GM21367 (cell line): Measurements from ENCODE around the gene GNAQ.

Source experiments
- ATAC-seq: cut with Tn5 transposase; IDR thresholded peaks from one replicate; pipeline ENCODE4 v1.9.1; 2021; ENCODE audit not compliant: unreplicated experiment

Gene GNAQ

DNA sequence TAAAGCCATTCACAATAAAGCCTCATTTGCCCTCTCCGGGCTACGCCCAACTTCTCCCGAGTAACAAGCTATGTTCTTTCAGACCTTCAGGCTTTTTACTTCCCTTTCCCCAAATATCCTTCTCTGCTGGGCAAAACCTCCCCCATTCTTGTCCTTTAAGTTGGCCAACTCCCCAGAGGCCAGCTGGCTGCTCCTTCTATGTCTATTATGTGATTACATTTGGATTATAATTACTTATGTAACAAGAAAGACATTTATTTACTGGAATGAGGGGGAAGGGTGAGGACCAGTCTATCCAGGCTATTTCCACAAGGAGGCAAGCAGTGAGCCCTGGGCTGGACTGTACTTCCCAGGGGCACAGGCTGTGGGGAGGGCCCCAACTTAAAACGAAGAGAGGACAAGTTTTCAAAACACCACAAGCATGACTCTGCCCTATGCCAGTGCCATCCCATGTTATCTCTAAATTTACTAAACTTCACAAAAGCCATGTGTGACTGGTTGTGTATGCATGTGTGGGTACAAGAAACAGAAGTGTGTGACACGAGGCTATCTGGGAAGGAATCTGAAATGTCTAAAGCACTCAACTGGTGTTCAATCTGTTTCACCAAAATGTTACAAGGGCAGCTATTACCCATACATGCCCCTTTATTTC lies 84.5 kb downstream of the GNAQ start:
- no peak for ATAC-seq

DNA sequence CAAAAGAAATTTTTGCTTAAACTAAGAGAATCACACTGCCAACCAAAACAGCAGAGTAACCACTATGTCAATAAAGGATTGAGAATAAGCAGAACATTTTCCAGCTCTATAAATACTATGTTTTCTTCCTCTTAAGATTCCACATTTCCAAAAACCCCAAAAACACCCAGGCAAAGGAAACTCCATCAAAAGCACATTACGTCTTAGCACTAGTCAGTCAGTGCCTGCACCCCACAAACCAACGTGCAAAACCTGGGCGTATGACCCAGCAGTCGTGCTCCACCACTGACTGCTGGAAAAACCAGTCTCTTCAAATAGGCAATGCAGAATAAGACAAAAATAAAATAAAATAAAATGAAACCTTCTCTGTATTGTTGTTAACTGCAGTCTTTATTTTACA lies 85.3 kb downstream of the GNAQ start:
- no peak for ATAC-seq

DNA sequence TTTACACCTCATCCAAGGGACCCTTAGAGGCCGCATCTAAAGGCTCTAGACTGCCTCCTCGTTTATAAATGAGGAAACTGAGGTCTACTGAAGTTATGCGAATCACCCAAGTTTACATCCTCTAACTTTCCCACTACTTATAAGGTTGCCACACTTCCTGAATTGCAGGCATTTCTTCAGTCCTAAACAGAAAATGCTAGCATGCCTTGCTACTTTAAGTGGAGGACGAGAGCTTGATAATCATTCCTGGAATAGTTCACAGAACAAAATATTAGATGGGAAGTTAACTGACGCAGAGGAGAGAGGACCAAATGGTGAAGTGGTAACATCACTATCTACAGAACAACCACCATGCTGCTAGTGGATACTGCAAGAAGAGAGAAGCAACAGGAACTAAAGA lies 85.8 kb downstream of the GNAQ start:
- no peak for ATAC-seq

GRCh38 chr9:77944556-77945243 lies 86.9 kb downstream of the GNAQ start:
- no peak for ATAC-seq

DNA sequence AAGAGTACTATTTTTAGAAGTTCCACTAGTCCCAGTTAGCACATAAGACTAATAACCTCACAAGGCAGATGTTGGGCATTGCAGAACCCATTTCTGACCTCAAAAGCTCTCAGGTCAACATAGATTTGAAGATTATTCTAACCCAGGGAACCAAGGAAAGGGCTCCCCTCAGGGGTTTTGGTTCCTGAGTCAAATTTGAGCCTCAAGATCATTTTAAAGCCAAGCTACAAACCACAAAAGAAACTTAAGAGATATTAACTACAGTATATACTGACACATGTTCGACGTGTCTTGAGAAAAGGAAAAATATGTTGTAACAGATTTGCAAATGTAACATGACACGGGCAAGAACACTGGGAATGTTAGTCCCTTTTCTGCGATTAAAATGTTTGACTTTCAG lies 88.6 kb downstream of the GNAQ start:
- ATAC-seq, result no peak

GRCh38 chr9:77939149-77939668 lies 92.4 kb downstream of the GNAQ start:
- ATAC-seq, result no peak

DNA sequence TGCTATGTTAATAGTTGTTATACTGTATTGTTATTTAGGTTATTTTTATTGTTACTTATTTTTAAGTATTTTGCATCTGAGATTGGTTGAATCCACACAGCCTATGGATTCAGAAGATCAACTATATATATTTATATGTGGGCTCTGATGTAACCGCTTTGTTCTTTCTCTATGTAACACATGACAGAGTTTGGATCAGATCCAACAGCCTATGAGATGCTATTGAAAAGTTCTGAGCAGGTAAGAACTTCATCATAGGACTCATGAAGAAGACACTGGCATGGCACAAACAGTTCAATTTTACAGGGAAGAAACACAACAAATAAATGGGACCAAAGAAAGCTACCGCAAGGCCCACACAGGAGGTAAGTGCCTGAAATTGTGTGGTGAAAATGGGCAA lies 93.4 kb downstream of the GNAQ start:
- ATAC-seq, result no peak

GRCh38 chr9:77935974-77936373 lies 95.6 kb downstream of the GNAQ start:
- ATAC-seq, result no peak

DNA sequence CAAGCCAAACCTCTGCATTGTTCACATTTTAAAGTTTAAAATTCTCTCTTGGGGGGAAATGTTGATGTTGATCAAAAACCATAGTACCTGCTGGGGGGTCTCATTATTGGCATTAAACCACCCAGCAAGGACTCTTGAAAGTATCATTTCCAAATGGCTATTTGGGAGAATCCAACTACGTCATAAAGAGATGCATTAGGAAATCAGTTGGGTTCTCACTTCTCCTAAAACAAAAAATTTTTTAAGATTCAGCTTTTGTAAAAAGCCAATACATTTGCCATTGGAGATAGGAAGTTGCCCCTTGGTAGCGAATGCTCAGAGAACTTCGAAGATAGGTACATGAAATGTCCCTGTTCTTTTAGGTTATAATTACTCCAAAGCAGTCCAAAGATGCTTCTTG lies 96.4 kb downstream of the GNAQ start:
- no peak for ATAC-seq

DNA sequence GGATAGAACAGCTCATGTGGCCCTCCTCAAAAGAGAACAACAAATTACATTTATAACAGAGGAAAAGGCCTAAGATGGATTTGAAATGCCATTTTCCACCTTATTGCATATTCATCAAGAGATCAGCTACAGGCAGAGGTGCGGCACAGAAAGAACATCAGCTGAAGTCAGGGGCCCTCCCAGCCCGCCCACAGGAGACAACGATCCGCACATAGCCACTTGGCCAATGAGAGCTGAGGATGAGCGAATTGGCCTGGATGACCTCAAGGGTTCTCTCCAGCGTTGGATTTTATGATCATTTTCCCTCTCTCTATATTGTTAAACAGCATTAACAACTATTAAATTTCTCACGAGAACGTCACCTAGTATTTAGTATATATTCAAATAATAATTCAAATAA lies 97.6 kb downstream of the GNAQ start:
- no peak for ATAC-seq

DNA sequence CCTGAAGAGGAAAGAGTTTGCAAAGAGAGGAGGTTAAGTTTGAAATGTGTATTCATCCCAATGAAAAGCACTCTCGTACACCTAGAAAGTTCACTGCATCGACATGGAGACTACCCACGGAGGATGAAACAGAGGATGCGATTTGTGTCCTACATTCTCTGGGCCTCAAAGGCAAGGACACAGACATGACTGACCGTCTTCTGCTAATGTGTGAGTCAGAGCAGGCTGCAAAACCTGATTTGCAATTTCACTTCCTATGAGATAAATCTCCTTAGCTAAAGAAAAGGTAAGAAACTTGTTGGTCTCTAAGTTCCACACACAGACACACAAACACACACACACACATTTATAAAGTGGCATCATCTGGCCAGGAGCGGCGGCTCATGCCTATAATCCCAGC lies 98.6 kb downstream of the GNAQ start:
- no peak for ATAC-seq

GRCh38 chr9:77929942-77930341 lies 101.7 kb downstream of the GNAQ start:
- ATAC-seq, result no peak

DNA sequence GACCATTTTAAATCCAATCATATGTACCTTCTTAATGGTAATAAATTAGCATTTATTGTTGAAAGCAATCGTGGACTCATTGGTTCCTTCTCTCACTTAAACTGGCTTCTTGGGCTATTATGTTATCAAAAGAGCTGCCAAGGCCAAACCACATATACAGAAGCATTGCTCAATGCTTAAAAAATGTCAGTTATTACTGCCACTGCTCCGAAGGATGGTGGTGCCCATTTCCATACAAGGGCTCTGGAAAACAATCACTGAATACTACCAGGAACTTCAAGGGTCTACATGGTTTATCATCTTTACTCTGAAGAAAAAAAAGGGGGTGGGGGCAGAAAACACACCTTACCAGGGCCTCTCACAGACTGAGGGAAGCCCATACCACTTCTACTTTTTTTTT lies 104.3 kb downstream of the GNAQ start:
- no peak for ATAC-seq

- no peak for ATAC-seq
Measured at GRCh38 chr9:77926371-77926878, 105.2 kb downstream of the GNAQ start.

GRCh38 chr9:77922591-77922990 lies 109.0 kb downstream of the GNAQ start:
- ATAC-seq, result no peak

DNA sequence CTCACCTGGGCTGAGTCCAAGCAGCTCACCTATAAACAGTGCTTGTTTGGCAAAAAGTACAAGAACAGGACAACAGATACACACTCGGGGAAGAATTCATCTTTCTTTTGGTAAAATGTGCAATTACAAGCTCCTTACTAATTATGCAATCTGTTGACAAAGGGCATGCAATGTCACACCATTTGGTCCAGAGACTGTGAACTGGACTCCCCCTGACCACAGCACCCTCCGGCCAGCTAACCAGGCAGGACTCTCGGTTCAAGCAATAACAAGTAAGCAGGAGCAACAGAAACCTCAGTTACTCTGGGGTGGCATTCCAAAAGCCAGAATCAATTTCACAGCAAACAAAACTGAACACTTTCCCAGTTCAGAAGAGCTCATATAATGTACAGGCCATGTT lies 113.8 kb downstream of the GNAQ start:
- no peak for ATAC-seq

DNA sequence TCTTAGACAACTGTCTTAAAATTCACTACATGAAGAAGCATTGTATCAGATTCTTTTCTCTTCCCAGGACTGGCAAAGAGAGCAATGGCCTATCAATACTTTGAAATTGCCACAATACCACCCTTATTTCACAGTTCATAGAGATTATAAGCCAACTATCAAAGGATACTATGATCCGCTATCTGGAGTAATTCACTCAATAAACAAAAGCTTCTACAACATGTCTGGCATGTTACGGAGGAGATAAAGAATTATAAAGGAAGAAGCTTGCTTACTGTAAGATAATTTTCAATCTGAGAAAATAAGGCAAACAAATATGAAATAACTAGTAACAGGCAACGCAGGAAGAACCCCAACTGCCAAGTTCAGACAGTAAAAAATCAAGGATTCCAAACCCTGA lies 114.8 kb downstream of the GNAQ start:
- no peak for ATAC-seq

GRCh38 chr9:77916410-77916819 lies 115.2 kb downstream of the GNAQ start:
- ATAC-seq, result no peak

- no peak for ATAC-seq
Measured at GRCh38 chr9:77915744-77916143, 115.9 kb downstream of the GNAQ start.

GRCh38 chr9:77912895-77913693 lies 118.5 kb downstream of the GNAQ start:
- no peak for ATAC-seq

DNA sequence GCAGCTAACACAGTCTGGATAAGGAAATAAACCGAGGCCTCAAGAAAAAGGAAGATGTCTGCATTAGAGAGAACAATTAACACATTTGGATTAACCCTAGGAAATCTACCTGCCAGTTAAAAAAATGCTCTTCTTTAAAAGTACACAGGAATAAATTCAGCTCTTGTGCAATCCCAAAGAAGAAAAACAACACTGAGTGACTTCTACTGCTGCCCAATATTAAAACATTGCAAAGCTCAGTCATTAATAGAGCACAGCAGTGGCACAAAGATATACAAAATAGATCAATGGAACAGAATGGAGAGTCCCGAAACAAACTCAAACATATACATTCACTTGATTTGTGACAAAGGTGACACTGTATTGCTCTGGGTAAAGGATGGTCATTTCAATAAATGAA lies 119.7 kb downstream of the GNAQ start:
- ATAC-seq, result no peak

DNA sequence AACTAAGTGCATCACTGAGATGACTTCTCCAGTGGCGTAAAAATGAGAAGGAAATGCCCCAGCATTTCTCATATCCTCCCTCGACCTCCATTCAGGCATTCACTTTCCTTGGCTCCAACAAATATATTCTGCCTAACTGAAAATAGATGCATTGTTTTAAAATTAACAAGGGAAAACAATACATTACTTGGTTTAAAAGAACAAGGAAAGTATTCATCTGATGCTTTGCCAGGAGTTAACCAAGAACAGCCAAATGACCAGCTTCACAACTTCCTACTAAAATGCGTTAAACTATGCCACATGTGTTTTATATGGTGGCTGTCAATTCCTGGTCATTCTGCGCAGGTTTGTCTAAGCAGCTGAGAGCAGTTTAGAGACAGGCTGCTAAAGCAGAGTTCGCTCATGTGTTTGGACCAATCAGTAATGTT lies 121.4 kb downstream of the GNAQ start:
- ATAC-seq, result no peak
